HG02840 (cell line): ENCODE results near the gene E4F1.

ENCODE experiments used
- ATAC-seq: cut with Tn5 transposase; IDR thresholded peaks from one replicate; pipeline ENCODE4 v1.9.1; 2021; ENCODE audit warnings: mild to moderate bottlenecking, moderate library complexity, moderate number of reproducible peaks; ENCODE audit not compliant: unreplicated experiment, low FRiP score

Gene E4F1

DNA sequence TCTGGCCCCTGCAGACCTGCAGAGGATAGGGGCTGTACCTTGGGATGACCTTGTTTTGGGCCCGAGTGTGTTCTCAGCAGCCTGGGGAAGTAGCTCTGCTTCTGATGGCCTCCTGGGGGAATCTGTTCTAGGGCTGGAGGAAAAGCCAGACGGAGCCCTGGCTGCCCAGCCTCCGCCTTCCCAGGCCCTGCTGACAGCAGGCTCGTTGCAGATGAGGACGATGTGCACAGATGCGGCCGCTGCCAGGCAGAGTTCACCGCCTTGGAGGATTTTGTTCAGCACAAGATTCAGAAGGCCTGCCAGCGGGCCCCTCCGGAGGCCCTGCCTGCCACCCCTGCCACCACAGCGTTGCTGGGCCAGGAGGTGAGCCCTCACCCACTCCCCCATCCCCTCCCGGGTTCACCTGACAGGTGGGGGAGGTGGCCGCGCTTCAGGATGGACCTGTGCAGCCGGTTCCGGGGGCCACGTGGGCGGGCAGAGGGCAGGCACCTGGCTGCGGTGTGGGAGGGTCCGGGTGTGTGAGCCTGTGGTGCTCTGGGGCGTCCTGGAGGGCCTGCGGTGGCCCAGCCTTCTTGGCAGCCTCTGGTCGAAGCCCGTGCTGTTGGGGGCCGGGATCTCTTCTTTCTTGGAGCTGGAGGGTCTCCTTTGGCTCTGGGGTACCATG lies 4.9 kb downstream of the E4F1 start:
- ATAC-seq: no peak

DNA sequence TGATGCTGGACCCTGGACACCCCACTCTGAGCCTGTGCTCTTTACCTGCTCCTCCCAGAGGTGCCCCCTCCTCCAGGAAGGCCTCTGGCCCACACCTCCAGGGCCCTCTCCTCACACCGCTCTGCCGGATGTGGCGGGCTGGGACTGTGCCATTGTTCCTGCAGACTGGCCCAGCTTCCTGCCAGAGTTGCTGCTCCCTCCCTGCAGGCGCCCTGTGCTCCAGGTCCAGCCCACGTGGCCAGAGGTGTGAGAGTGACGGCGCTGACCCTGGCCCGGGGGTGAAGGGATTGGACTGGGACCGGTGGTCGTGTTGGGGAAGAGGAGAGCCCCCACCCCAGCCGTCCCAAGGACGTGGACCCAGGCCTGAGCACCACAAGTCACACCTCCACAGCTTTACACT lies 5.7 kb downstream of the E4F1 start:
- no peak for ATAC-seq

DNA sequence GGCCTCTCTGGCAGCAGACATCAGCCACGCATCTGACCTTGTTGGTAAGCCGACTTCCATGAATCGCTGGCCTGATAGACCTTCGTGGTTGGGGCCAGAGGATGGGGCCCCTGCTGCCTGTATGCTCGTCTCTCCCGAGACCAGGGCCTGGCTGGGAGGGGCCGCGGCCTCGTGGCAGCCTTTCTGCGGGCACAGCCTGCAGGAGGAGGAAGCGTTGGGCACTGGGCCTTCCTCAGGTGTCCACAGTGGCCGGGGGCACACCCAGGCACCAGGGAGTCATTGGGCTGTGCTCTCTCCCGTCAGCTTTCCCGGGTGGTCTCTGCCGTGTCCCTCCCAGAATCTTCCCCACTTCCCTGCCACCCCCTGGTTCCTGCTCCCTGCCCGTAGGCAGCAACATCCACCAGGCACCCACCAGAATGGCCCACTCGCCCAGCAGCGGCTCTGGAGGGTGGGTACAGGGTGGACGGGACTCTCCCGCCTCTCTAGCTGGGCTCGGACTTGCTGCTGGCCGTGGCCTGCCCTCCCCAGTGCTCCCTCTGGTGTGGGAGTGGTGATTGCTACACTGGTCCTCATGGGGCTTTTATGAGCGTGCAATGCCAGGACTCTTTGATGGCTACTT lies 6.3 kb downstream of the E4F1 start:
- no peak for ATAC-seq

- ATAC-seq: no peak
These were observed 7.0 kb downstream of the E4F1 start for GRCh38 chr16:2230376-2230775.

GRCh38 chr16:2231016-2231931 lies 7.9 kb downstream of the E4F1 start:
- no peak for ATAC-seq

GRCh38 chr16:2232094-2232990 lies 9.0 kb downstream of the E4F1 start:
- no peak for ATAC-seq

DNA sequence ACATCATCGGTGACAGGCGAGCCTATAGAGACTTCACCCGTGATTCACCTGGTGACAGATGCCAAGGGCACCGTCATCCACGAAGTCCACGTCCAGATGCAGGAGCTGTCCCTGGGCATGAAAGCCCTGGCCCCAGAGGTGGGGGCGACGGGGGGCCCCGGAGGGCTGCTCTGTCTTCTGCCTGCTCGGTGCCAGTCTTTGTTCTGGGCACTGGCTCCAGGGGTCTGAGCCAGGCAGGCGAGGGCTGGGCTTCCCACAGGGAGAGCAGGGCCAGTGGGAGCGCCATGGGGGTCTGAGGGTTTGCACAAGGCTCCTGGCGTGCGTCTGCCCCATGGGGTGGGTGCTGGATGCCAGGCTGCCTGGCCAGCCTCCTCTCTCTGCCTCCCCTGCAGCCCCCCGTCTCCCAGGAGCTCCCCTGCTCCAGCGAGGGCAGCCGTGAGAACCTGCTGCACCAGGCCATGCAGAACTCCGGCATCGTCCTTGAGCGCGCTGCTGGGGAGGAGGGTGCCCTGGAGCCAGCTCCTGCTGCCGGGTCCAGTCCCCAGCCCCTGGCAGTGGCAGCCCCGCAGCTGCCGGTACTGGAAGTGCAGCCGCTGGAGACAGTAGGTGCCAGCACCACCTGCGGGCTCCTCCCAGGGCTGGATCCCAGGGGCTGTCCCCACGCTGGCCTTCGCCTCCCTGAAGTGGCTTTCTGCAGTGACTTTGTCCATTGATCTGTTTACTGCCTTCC lies 9.8 kb downstream of the E4F1 start:
- ATAC-seq: no peak

GRCh38 chr16:2233872-2234812 lies 10.8 kb downstream of the E4F1 start:
- no peak for ATAC-seq

- ATAC-seq: no peak
These were observed 11.4 kb downstream of the E4F1 start for GRCh38 chr16:2234813-2235170.

DNA sequence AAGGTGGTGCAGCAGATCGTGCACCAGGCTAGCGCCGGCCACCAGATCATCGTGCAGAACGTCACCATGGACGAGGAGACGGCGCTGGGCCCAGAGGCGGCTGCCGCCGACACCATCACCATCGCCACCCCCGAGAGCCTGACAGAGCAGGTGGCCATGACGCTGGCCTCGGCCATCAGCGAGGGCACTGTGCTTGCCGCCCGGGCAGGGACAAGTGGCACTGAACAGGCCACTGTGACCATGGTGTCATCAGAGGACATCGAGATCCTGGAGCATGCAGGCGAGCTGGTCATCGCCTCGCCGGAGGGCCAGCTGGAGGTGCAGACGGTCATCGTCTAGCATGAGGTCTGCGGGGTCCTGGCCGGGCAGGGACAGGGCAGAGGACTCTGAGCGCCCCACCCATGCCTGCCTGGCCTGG lies 11.9 kb downstream of the E4F1 start:
- no peak for ATAC-seq

DNA sequence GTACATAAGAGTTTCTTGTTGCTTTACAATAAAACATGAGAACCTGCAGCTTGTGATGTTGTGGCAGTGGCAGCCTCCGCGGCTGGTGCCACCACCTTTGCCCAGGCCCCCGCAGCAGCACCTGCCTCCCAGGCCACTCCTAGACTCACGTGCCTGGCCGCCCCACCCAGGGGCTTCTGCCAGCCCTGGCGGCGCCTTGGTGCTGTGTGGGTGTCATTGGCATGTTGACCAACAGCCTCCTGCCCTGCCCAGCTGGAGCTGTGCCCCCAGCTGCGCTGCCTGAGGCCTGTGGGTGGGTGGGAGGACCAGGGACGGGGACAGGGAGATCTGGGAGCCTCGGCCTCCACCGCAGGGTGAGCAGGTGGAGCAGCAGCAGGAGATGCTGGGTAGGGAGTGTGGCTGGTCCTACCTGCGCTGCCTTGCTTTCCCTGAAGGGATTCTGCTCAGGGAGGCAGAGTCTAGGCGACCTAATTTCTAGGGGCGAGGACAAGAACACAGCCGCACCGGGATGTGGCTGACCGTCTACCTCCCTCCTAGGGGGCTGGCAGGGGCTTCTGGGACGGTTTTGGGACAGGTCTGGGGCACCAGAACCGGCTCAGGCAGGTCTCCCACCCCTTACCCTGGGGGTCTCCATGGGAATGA lies 12.4 kb downstream of the E4F1 start:
- no peak for ATAC-seq

DNA sequence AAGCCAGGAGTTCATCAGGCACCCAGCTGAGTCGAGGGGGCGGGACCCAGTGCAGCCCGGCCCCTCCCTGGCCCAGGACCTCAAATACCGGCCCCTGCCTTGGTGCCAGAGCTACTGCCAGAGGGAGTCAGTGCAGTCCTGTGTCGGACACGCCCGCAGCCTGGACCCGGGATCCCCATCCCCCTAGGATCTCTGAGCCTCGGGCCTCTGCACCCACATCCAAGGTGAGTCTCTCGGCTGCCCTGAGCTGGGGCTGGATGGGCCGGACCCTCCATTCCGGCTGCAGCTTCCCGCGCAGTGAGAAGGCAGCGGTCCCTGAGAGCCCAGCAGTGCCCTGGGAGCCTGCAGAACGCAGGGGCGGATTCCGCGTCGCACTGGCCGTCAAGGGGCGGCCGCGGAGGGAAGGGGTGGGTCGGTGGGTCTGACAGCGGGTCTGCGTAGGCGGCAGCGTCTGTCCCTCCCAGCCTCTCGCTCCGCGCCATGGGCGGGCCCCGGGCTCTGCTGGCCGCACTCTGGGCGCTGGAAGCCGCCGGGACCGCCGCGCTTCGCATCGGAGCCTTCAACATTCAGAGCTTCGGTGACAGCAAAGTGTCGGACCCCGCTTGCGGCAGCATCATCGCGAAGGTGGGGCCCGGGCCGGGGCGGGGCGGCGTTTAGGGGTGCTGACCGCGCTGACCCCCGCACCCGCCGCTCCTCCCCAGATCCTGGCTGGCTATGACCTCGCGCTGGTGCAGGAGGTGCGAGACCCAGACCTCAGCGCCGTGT lies 13.1 kb downstream of the E4F1 start, which contains the start of gene DNASE1L2:
Gene DNASE1L2, plus strand, starts transcription at position 108 of the 765 bp plus-strand sequence. Its CDS starts 373 bp downstream, at position 481.
- ATAC-seq: no peak

- no peak for ATAC-seq
These were observed 13.7 kb downstream of the E4F1 start for GRCh38 chr16:2237102-2237482.

GRCh38 chr16:2237493-2238149 lies 14.2 kb downstream of the E4F1 start:
- no peak for ATAC-seq

- no peak for ATAC-seq
These were observed 14.9 kb downstream of the E4F1 start for GRCh38 chr16:2238150-2238837.
